GM21825 (cell line): ENCODE measurements around the gene SLC19A1.

Source experiments
- ATAC-seq: cut with Tn5 transposase; IDR thresholded peaks from one replicate; pipeline ENCODE4 v1.9.1; 2021; ENCODE audit warnings: mild to moderate bottlenecking, moderate library complexity; ENCODE audit not compliant: unreplicated experiment

SLC19A1 gene

DNA sequence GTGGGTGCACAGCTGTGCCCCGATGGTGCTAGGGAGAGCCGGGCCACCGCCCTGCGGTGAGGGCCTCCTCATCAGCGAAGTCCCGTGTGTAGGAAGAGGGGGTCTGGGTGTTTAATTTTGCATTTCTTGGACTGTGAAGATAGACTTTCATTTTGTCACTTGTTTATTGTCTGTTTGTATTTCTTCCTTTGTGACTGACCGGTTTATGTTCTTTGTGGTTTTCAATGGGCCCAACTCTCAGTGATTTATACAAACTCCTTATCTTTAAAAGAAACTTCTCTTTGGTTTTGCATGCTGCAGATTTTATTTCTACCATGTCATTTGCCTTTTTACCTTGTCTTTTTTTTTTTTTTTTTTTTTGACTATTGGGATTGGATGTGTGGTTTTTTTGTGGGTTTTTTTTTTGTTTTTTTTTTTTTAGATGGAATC is 72.1 kb downstream of the SLC19A1 start:
- no peak for ATAC-seq

- ATAC-seq, result no peak
Observed at GRCh38 chr21:45469273-45470086, 72.8 kb downstream of the SLC19A1 start.

DNA sequence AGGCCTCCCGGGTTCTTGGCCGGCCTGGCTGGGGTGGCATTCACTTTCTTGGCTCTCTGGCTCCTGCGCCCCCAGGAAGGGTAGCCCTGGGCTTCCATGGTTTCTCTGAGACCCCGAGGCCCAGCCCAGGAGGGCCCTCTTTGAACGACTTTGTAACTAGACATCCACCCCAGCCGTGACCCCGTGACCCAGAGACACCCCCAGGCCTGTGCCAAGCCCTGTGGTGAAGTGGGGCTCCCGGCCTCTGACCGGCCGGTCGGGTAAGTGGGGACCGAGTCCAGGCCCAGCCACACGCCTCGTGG is 73.3 kb downstream of the SLC19A1 start:
- ATAC-seq, result no peak

DNA sequence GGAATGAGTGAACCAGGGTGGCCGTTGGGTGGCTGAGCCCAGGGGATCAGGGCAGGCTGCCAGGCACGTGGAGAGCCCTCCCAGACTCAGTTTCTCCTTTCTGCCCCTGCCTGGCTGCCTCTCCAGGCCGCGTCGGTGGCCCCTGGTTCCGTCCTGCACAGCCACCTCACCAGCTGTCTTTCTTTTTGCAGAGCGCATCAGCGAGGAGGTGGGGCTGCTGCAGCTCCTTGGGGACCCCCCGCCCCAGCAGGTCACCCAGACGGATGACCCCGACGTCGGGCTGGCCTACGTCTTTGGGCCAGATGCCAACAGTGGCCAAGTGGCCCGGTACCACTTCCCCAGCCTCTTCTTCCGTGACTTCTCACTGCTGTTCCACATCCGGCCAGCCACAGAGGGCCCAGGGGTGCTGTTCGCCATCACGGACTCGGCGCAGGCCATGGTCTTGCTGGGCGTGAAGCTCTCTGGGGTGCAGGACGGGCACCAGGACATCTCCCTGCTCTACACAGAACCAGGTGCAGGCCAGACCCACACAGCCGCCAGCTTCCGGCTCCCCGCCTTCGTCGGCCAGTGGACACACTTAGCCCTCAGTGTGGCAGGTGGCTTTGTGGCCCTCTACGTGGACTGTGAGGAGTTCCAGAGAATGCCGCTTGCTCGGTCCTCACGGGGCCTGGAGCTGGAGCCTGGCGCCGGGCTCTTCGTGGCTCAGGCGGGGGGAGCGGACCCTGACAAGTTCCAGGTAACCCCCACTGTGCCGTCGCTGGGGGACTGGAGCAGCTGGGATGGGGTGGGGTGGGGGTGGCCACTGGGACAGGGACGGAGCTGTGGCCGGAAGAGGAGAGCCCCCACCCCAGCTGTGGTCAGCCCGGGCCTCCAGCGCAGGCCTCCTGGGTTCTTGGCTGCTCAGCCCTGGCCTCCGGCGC is 73.9 kb downstream of the SLC19A1 start:
- no peak for ATAC-seq

- ATAC-seq, result no peak
Observed at GRCh38 chr21:45467221-45467779, 74.9 kb downstream of the SLC19A1 start.

- ATAC-seq, result no peak
Observed at GRCh38 chr21:45466330-45467220, 75.7 kb downstream of the SLC19A1 start.

- ATAC-seq, result no peak
Observed at GRCh38 chr21:45465611-45466329, 76.5 kb downstream of the SLC19A1 start.

GRCh38 chr21:45465105-45465504 is 77.1 kb downstream of the SLC19A1 start:
- no peak for ATAC-seq

- ATAC-seq, result no peak
Observed at GRCh38 chr21:45464309-45464708, 77.9 kb downstream of the SLC19A1 start.

DNA sequence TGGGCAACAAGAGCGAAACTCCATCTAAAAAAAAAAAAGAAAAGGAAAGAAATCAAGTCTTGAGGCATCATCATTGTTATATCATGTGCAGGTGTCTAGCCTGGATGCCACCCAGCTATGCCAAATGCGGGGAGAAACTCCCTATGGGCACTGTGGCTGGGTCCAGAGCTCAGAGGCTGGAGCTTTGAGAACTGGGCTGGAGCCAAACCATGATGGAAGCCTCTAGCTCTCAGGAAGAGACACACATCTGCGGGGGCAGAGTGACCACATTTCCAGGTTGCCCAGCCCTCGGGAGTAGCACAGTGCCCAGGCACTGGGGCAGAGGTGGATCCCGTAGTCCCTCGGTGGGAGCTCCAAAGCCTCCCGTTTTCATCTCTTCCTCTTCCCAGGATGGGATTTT is 78.4 kb downstream of the SLC19A1 start:
- no peak for ATAC-seq

DNA sequence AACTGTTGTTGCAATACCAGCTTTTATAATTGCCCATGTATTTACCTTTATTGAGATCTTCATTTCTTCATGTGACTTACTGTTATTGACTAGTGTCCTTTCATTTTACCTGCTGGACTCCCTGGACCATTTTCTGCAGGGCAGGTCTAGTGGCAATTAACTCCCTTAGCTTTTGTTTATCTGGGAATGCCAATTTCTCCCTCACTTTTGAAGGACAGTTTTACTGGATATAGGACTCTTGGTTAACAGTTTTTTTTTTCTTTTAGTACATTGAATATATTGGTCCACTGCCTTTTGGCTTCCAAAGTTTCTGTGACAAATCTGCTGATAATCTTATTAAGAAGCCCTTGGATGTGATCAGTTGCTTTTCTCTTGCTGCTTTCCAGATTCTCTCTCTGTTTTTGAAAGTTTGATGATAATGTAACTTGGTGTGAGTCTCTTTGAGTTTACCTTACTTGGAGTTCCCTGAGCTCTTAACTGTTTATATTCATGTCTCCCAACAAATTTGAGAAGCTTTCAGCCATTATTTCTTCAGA is 80.4 kb downstream of the SLC19A1 start:
- no peak for ATAC-seq

DNA sequence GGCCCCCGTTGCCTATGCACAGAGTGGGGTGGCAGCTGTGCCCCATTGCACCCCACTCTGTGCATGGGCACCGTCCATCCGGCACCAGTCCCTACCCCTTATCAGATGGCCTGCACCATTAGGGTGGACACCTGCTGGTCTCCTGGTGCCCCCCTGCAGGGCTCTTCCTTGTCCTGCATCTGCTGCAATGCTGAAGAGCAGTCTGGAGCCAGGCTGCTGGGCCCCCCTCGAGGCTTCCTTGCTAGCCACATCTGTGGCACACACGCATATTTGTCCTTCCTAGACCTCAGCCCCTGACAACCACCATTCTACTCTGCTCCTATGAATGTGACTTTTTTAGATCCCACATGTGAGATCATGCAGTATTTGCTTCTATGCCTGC is 80.9 kb downstream of the SLC19A1 start:
- no peak for ATAC-seq

DNA sequence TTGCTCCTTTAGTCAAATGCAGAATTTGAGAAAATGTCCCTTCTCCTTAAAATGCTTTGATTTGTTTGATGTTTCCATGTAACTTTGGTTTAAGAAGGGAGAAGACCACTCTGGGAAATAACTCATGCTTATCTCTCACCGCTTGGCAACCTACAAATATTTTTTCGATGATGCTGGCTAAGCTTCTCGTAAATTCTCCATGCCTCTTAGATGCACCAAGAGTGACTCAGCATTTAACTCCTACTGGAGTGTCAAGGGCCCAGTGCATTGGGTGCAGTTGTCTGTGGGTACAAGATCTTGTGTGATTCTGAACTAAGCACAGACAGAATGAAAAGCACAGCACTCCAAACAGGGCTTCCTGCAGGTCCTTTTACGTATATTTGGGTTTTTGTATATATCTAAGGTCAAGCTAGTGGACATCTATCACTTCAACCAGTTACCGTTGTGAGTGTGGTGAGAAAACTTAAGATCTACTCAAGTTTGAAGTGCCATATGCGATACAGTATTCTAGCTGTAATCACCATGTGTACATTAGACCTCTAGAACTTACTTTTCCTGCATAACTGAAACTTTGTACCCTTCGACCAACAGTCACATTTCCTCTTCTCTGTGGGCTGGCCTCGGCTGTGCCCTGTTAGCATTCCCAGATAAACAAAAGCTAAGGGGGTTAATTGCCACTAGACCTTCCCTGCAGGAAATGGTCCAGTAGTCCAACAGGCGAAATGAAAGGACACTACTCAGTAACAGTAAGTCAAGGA is 81.5 kb downstream of the SLC19A1 start:
- no peak for ATAC-seq

- no peak for ATAC-seq
Observed at GRCh38 chr21:45460011-45460565, 82.2 kb downstream of the SLC19A1 start.

DNA sequence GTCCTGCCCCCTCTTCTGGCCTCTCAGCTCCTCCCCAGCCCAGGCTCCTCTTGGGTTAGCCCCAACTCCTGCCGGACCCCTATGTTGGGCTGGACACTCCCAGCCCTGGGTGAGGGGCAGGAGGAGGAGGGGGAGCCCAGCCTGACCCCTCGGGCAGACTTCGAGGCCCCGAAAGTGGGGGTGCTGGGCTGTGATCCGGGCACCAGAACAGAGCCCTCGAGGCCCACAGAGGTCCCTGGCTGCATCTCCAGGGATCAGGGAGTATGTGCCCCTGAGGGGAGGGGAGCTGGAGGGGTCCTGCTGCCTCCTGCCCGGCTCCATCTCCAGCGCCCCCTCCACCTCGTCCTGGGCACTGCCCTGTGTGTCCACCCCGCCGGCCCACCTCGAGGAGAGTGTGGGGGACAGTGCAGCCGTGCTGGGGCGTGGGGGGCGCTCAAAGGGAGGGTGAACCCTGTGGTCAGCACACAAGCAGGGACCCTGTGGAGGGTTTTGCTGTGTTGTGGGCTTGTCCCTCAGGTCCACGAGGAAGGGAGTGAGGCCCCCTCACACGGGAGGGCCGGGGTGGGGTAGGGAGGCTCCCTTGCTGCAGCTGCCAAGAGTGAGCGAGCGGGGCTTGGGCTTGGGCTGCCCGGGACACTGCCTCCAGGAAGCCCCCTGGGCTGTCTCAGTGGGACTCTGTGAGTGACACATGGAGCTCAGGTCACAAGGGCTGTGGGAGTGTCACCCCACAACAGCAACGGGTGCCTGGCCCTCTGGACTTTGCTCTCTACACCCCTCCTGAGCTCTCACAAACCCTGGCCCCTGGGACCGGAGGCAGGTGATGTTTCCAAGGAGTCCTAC is 82.8 kb downstream of the SLC19A1 start:
- ATAC-seq, result no peak

- no peak for ATAC-seq
Observed at GRCh38 chr21:45458281-45459170, 83.7 kb downstream of the SLC19A1 start.

DNA sequence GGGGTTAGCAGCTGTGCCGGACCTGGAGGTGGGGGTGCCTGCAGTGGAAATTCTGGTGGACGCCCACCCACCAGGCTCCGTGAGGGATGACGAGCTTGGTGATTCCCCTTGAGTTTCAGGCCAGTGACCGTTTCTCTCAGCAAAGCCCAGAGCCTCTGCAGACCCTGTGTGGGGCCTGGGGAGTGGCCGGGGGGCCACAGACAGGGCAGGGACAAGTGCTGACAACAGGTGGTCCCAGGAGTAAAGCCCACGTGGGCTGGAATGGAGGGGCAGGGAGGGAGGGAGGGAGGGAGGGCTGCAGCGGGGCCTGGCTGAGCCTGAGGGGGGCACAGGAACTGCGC is 84.4 kb downstream of the SLC19A1 start:
- ATAC-seq, result no peak
